GM12874 (cell line): Measurements from ENCODE around the gene OARD1.
A peak's percentile ranks its signal among the peaks of the same experiment; 100 is the strongest.

ENCODE experiments used
- CTCF ChIP-seq: IDR thresholded peaks from 2 replicates; pipeline ENCODE4 v1.5.1; 2011; ENCODE audit warnings: low read depth, mild to moderate bottlenecking, control low read depth, low read length, moderate library complexity; ENCODE audit not compliant: insufficient read depth

Gene OARD1

GRCh38 chr6:41028561-41029412 lies 43.4 kb downstream of the OARD1 start:
- no peak for TF ChIP-seq CTCF

GRCh38 chr6:41027799-41028560 lies 44.2 kb downstream of the OARD1 start:
- peak; percentile 99 for TF ChIP-seq CTCF

- TF ChIP-seq CTCF = no peak
Observed at GRCh38 chr6:41027241-41027640, 44.9 kb downstream of the OARD1 start.

GRCh38 chr6:41025966-41026530 lies 46.1 kb downstream of the OARD1 start:
- TF ChIP-seq CTCF = no peak

GRCh38 chr6:41023114-41023513 lies 49.0 kb downstream of the OARD1 start:
- TF ChIP-seq CTCF = no peak

- no peak for TF ChIP-seq CTCF
Observed at GRCh38 chr6:41022294-41022693, 49.9 kb downstream of the OARD1 start.

GRCh38 chr6:41021832-41022231 lies 50.3 kb downstream of the OARD1 start:
- no peak for TF ChIP-seq CTCF
